Caco-2 (cell line): Measurements from ENCODE around the gene DYTN. TPM values are rescaled to one million over a fixed set of nuclear protein-coding genes. Genes with fewer than 3 reads are reported as not detected.
A peak's percentile ranks its signal among the peaks of the same experiment; 100 is the strongest.

Source experiments
- BruUV-seq: library from RNA; stranded (reverse); fragments of 400-500 nt; replicated peaks from 2 replicates; lab custom pipeline; 2021; lab: Mats Ljungman, UMichigan
- CTCF ChIA-PET: fragments of 300-600 bp; sonication (Branson Sonifier 250); formaldehyde crosslinking; loops from one replicate; lab custom pipeline; 2022; ENCODE audit warnings: antibody characterized with exemption; lab: Charles Lee
- POLR2A ChIA-PET: fragments of 300-600 bp; sonication (Branson Sonifier 250); formaldehyde crosslinking; loops from one replicate; lab custom pipeline; 2022; ENCODE audit warnings: antibody characterized with exemption; lab: Charles Lee
- DNase-seq, 2 experiments: peaks; one replicate each; pipeline versions ENCODE4 v3.0.0 to v3.0.0-alpha.2; 2020 to 2022
- H3K27me3 ChIP-seq: replicated peaks from 2 replicates; pipeline ENCODE4 v1.6.0; 2011; ENCODE audit warnings: low read length; ENCODE audit not compliant: control insufficient read depth, insufficient read depth
- H3K36me3 ChIP-seq: 2 replicates; pipeline ENCODE4 v1.5.1; 2011; ENCODE audit warnings: low read length; ENCODE audit not compliant: control insufficient read depth, insufficient read depth
- H3K4me1 ChIP-seq: fragments of 250-450 bp; sonication (Bioruptor Pico); 2 replicates; pipeline ENCODE4 v1.5.1; 2020; ENCODE audit warnings: mild to moderate bottlenecking
- H3K4me3 ChIP-seq: 2 replicates; pipeline ENCODE4 v1.5.1; 2011; ENCODE audit warnings: low read depth, mild to moderate bottlenecking, control low read depth, low read length
- H3K9me3 ChIP-seq: fragments of 250-450 bp; sonication (Bioruptor Pico); 2 replicates; pipeline ENCODE4 v1.5.1; 2020; ENCODE audit warnings: mild to moderate bottlenecking, moderate library complexity
- H3K27ac Mint-ChIP-seq: one replicate; pipeline ENCODE4 v1.8.0; 2022; ENCODE audit warnings: mixed read lengths; ENCODE audit not compliant: unreplicated experiment
- H3K27me3 Mint-ChIP-seq: one replicate; pipeline ENCODE4 v1.8.0; 2022; ENCODE audit warnings: mixed read lengths; ENCODE audit not compliant: insufficient read depth, unreplicated experiment
- H3K36me3 Mint-ChIP-seq: one replicate; pipeline ENCODE4 v1.8.0; 2022; ENCODE audit warnings: mild to moderate bottlenecking, mixed read lengths; ENCODE audit not compliant: insufficient read depth, unreplicated experiment
- H3K4me1 Mint-ChIP-seq: one replicate; pipeline ENCODE4 v1.8.0; 2022; ENCODE audit warnings: low read depth, mixed read lengths; ENCODE audit not compliant: unreplicated experiment
- H3K4me3 Mint-ChIP-seq: one replicate; pipeline ENCODE4 v1.8.0; 2022; ENCODE audit warnings: mild to moderate bottlenecking, moderate library complexity, mixed read lengths; ENCODE audit not compliant: unreplicated experiment
- H3K9me3 Mint-ChIP-seq: one replicate; pipeline ENCODE4 v1.8.0; 2022; ENCODE audit warnings: mixed read lengths; ENCODE audit not compliant: unreplicated experiment
- intact Hi-C: fragments of 100-400 bp; cut with micrococcal nuclease; formaldehyde crosslinking; loops from one replicate; pipeline ENCODE4 v1.10.0; 2022; ENCODE audit not compliant: unreplicated experiment
- total RNA-seq: library from RNA; stranded (reverse); gene quantifications from 2 replicates; pipeline ENCODE4 v1.2.3, GENCODE V29; 2022
- TF ChIP-seq, protein P1 (sequence below), 2 experiments: fragments of 200-600 bp in 1 of 2; IDR thresholded peaks; 1 replicate in 1 of 2; 2 replicates in 1 of 2; pipeline versions ENCODE4 v1.5.1 to v1.8.0; 2011 to 2022; ENCODE audit warnings: antibody characterized with exemption in 1 of 2, control low read depth in 1 of 2, inconsistent platforms in 1 of 2, low read depth in 1 of 2, low read length in 1 of 2, mild to moderate bottlenecking in 1 of 2, moderate library complexity in 1 of 2; ENCODE audit not compliant: insufficient read depth in 1 of 2, severe bottlenecking in 1 of 2, unreplicated experiment in 1 of 2

Gene DYTN
- total RNA-seq, 1 experiment from 2014 or later: not detected

DNA sequence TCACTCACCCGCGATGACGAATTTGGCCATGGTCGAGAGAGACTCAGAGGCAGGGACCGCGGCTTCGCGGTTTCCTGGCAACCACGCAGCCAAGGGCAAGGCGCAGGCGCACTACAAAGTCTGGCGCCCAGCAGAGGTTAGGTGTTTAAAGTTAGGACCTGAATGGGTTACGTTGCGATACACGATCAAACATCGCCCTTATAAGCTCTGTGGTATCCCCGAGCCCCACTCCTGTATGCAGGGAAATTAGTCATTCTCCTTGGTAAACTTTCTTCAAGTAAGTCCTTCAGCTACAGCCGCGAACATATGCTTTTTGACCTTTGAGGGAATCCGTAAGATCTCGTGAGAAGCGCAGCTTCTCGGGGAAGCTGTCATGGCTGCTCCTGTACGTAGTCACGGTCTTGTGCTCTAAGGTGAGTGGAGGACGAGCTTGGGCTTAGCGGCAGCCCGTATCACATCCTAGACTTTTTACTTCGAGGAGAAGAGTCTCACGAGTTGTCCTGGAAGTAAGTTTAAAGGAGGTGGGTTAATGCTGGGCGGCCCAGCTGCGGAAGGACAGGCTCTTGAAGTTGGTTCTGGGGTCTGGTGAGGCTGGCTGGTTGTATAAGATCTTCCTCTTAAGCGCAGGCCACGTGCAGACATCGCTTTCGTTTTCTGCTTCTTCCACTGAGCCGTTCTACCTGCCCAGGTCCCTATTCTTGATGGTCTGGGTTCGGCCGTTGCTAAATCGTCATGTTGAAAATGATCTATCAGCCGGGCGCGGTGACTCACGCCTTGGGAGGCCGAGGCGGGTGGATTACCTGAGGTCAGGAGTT is 47.3 kb upstream of the DYTN start, which contains the start of the genes FASTKD2 and MDH1B:
TSS of gene FASTKD2 (plus strand) at position 365 of the 815 bp plus-strand sequence. CDS start 1,088 bp downstream, outside the sequence.
TSS of gene MDH1B (minus strand) at position 87 of the 815 bp plus-strand sequence. CDS start at position 30, 57 bp downstream.
- intact Hi-C loops: loop anchor here (1.0 to 10.0 kb wide), 2 partner anchors 18 to 361 kb away; no protein-coding TSS in a partner anchor
- POLR2A ChIA-PET: interaction anchor here (0.6 to 1.0 kb wide), 3 partner anchors 10 to 109 kb away, joined by 3 read pairs; no protein-coding TSS in a partner anchor
- peak within 1 kb of the TSS; percentile 66 for H3K4me3 ChIP-seq
- peaks cover 3% of the 10 kb centered on the region for H3K27me3 Mint-ChIP-seq
- no peaks in the 10 kb centered on the region for H3K9me3 Mint-ChIP-seq
- TSS peak; percentile 47 for BruUV-seq
- H3K4me3 Mint-ChIP-seq: peak within 1 kb of the TSS; percentile 82
- peak within 1 kb of the TSS; percentile 93 for H3K27ac Mint-ChIP-seq
- no peaks in the 10 kb centered on the region for H3K27me3 ChIP-seq
- DNase-seq: peak; percentile 86 to 88
- CTCF ChIA-PET: no interaction called here
- TF ChIP-seq, protein P1, sequence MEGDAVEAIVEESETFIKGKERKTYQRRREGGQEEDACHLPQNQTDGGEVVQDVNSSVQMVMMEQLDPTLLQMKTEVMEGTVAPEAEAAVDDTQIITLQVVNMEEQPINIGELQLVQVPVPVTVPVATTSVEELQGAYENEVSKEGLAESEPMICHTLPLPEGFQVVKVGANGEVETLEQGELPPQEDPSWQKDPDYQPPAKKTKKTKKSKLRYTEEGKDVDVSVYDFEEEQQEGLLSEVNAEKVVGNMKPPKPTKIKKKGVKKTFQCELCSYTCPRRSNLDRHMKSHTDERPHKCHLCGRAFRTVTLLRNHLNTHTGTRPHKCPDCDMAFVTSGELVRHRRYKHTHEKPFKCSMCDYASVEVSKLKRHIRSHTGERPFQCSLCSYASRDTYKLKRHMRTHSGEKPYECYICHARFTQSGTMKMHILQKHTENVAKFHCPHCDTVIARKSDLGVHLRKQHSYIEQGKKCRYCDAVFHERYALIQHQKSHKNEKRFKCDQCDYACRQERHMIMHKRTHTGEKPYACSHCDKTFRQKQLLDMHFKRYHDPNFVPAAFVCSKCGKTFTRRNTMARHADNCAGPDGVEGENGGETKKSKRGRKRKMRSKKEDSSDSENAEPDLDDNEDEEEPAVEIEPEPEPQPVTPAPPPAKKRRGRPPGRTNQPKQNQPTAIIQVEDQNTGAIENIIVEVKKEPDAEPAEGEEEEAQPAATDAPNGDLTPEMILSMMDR (IDR thresholded peaks at IDR 0.05; ENCODE audit: insufficient read depth in 1 of 2, low read depth in 1 of 2, low read length in 1 of 2, severe bottlenecking in 1 of 2, unreplicated experiment in 1 of 2): no peak
- H3K36me3 Mint-ChIP-seq: peaks cover 8% of the 10 kb centered on the region
- no peaks in the 10 kb centered on the region for H3K4me1 ChIP-seq
- no peaks in the 10 kb centered on the region; the same call in 1 of the 2 replicates for H3K36me3 ChIP-seq
- H3K9me3 ChIP-seq: no peaks in the 10 kb centered on the region
- peaks cover 8% of the 10 kb centered on the region for H3K4me1 Mint-ChIP-seq

DNA sequence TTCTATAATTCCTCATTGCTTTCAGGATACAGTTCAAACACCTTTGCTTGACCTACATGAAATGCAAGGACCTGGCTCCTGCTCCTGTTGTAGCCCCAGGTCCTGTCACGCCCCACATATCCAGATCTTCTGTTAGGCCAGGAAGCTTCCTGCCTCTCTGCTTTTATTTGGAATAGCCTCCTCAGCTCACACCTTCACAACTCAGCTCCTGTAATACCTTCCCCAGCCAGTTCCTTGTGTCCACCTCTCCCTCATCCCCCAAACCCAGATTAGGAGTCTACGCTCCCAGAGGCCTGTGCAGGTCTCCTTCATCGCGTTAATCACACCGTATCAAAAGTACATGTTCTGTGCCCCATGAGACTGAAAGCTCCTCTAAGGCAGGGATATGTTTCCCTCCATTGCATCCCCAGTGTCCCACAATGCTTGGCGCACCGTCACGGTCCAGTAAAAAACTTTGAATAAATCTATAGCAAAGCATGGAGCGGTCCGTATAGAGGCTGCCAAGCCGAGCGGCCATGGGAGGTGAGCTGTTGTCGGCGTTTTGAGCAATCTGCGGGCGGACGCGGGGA is 46.6 kb upstream of the DYTN start:
- intact Hi-C loops: loop anchor here (1.0 to 10.0 kb wide), 2 partner anchors 19 to 360 kb away; no protein-coding TSS in a partner anchor
- Mint-ChIP-seq H3K27me3 (peaks cover 3% of the 10 kb centered on the region), H3K9me3 (no peaks in the 10 kb centered on the region), H3K36me3 (peaks cover 1% of the 10 kb centered on the region), H3K4me3 (peak overlapping the region; percentile 82), H3K27ac (peak overlapping the region; percentile 93), H3K4me1 (peaks cover 8% of the 10 kb centered on the region)
- no peaks in the 10 kb centered on the region for H3K27me3 ChIP-seq
- CTCF ChIA-PET: no interaction called here
- H3K36me3 ChIP-seq: no peaks in the 10 kb centered on the region
- H3K9me3 ChIP-seq: no peaks in the 10 kb centered on the region
- H3K4me1 ChIP-seq: no peaks in the 10 kb centered on the region
- peak overlapping the region; percentile 66 for H3K4me3 ChIP-seq
- POLR2A ChIA-PET: interaction anchor here (0.6 to 1.0 kb wide), 3 partner anchors 9 to 108 kb away, joined by 3 read pairs; no protein-coding TSS in a partner anchor
- DNase-seq: peak in 1 of 2 experiments; percentile 22
- TF ChIP-seq, protein P1 (IDR thresholded peaks at IDR 0.05; ENCODE audit: insufficient read depth in 1 of 2, low read depth in 1 of 2, low read length in 1 of 2, severe bottlenecking in 1 of 2, unreplicated experiment in 1 of 2): no peak
- BruUV-seq: no TSS peak

DNA sequence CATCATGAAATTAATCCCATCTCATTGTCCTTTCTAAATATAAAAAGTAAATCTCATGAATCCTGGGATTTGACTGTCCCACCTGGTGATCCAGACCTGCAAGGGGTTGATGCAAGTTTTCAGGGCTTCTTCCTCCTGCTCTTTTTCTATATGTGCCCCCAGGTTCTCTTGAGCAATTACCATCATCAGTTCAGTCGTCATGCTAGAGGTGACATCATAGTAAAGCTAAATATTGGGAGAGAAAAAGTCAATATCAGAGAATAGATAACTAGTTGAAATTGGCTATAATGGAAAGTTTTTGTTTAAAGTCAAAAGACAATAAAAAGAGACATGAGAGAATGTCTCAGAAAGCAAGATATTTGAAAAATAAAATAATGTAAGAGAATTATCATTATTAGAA is 38.6 kb upstream of the DYTN start:
- Mint-ChIP-seq H3K4me3 (no peak overlapping the region), H3K36me3 (no peaks in the 10 kb centered on the region), H3K9me3 (no peaks in the 10 kb centered on the region), H3K27me3 (peaks cover 17% of the 10 kb centered on the region), H3K27ac (no peak overlapping the region), H3K4me1 (no peaks in the 10 kb centered on the region)
- H3K9me3 ChIP-seq: no peaks in the 10 kb centered on the region
- no peaks in the 10 kb centered on the region; the same call in 1 of the 2 replicates for H3K27me3 ChIP-seq
- no peak overlapping the region for H3K4me3 ChIP-seq
- CTCF ChIA-PET: no interaction called here
- intact Hi-C loops: no loop called here
- H3K4me1 ChIP-seq: no peaks in the 10 kb centered on the region
- BruUV-seq: no TSS peak
- H3K36me3 ChIP-seq: no peaks in the 10 kb centered on the region
- TF ChIP-seq, protein P1 (IDR thresholded peaks at IDR 0.05; ENCODE audit: insufficient read depth in 1 of 2, low read depth in 1 of 2, low read length in 1 of 2, severe bottlenecking in 1 of 2, unreplicated experiment in 1 of 2): no peak
- POLR2A ChIA-PET: no interaction called here
- no peak for DNase-seq
